ENCODE measurements around the gene CTSC.

CTSC gene

DNA sequence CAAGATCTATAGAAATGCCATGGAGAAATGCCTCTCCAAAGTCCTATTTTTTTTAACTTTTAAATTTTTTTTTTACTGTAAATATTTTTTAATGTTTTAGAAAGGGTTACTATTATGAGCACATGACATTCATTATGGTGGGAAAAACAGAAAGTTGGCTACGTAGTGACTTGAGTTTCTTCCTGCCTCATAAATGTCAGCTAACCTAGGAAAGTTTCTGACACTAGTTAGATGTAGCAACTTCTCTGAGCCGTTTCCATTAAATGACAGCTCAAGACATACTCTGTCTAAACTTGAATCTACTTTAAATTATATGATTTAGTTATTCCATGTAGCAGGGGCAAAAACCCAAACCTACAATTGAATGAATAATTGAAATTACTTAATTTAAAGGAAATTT lies 18.4 kb upstream of the CTSC start:
- TF ChIP-seq, protein P1, sequence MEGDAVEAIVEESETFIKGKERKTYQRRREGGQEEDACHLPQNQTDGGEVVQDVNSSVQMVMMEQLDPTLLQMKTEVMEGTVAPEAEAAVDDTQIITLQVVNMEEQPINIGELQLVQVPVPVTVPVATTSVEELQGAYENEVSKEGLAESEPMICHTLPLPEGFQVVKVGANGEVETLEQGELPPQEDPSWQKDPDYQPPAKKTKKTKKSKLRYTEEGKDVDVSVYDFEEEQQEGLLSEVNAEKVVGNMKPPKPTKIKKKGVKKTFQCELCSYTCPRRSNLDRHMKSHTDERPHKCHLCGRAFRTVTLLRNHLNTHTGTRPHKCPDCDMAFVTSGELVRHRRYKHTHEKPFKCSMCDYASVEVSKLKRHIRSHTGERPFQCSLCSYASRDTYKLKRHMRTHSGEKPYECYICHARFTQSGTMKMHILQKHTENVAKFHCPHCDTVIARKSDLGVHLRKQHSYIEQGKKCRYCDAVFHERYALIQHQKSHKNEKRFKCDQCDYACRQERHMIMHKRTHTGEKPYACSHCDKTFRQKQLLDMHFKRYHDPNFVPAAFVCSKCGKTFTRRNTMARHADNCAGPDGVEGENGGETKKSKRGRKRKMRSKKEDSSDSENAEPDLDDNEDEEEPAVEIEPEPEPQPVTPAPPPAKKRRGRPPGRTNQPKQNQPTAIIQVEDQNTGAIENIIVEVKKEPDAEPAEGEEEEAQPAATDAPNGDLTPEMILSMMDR (IDR thresholded peaks at IDR 0.05; ENCODE audit: extremely low read depth, insufficient read depth, missing control alignments) = no peak
- in situ Hi-C loops (cut with MboI; ENCODE audit: low pct_unique_long_range_greater_than_20kb, low sequenced_read_pairs, unreplicated experiment) = no loop called here
- no peak for DNase-seq (ENCODE audit: low spot score)

DNA sequence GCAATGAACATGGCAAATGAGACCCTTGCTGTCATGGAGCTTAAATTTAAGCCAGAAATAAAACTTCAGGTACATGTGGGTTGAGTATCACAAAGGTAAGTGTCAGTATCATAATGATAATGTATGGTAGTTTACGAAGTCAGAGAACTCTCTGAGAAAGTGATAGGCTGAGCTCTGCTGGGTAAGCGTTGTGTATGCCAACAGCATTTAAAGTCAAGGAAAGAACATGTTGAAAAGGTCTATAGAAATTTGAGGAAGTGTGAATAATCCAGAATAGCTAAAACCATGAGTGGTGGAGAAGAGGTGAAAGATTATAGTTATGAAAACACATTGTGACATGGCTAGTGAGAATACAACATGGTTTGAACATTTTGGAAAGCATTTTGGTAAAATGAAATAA lies 17.4 kb upstream of the CTSC start:
- in situ Hi-C loops (cut with MboI; ENCODE audit: low pct_unique_long_range_greater_than_20kb, low sequenced_read_pairs, unreplicated experiment) = no loop called here
- DNase-seq (ENCODE audit: low spot score) = no peak
- TF ChIP-seq, protein P1 (IDR thresholded peaks at IDR 0.05; ENCODE audit: extremely low read depth, insufficient read depth, missing control alignments) = no peak

DNA sequence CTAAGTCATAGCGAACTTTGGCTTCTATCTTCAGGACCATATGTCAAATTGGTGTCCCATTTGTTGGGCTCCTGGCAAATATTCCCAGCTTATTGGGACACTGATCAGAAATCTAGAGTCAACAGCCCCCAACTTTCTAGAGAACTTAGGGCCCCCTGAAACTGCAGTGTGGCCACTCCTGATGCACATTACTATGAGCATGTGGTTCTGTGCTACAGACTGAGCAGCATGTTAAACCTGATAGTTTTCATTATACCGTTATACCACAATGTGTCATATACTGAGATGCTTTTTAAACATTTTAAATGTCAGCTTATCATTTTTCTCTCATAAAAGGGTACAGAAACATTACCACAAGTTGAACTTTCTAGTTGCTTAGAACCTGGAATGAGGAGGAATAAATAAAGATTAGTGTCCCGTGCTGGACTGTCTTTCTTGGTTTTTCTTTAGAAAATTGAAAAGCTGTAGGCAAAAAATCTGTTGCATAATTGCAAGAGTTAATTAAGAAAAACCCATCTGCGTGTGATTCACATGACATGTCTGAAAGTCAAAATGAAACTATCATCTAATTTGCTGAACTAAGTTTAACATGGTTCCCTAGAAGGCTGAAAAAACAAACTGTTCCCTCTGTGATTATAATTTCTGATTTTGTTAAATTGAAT lies 16.4 kb upstream of the CTSC start:
- TF ChIP-seq, protein P1 (IDR thresholded peaks at IDR 0.05; ENCODE audit: extremely low read depth, insufficient read depth, missing control alignments) = no peak
- no peak for DNase-seq (ENCODE audit: low spot score)
- in situ Hi-C loops (cut with MboI; ENCODE audit: low pct_unique_long_range_greater_than_20kb, low sequenced_read_pairs, unreplicated experiment) = no loop called here

DNA sequence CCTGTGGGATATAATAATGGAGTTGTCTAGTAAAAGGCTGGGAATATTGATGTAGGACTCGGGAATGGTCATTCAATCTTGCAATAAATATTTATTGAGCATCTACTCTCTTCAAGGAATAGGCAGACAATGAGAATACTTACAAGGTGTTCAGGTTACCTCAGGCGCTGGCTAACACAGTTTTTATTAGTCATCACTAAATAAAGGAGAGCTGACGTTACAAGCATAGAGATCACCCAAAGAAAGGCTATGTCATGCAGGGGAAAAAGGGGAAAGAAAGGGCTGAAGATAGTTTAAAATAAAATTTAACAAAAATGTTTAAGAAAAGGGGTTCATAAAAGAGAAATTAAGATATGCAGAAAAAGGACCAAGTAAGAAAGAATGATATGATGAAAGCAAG lies 15.8 kb upstream of the CTSC start:
- TF ChIP-seq, protein P1 (IDR thresholded peaks at IDR 0.05; ENCODE audit: extremely low read depth, insufficient read depth, missing control alignments) = no peak
- in situ Hi-C loops (cut with MboI; ENCODE audit: low pct_unique_long_range_greater_than_20kb, low sequenced_read_pairs, unreplicated experiment) = no loop called here
- DNase-seq (ENCODE audit: low spot score) = no peak

DNA sequence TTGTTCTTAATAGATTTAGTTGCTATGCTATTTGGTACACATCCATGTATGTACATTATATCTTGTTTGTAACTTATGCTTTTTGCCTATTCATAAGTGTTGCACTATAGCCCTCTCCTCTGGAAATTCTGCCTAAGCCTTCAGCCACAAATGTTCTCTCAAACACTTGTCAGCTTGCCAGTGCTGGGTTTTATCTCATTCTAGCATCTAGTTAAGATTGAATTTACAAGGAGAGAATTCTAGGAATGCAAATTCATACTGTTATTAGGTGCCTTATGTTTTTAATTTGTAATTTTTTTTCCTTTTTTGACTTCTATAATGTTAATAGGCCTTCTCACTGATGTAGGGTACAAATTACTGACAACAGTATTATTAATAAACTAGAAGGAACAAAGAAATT lies 14.6 kb upstream of the CTSC start:
- in situ Hi-C loops (cut with MboI; ENCODE audit: low pct_unique_long_range_greater_than_20kb, low sequenced_read_pairs, unreplicated experiment) = no loop called here
- no peak for DNase-seq (ENCODE audit: low spot score)
- TF ChIP-seq, protein P1 (IDR thresholded peaks at IDR 0.05; ENCODE audit: extremely low read depth, insufficient read depth, missing control alignments) = no peak

DNA sequence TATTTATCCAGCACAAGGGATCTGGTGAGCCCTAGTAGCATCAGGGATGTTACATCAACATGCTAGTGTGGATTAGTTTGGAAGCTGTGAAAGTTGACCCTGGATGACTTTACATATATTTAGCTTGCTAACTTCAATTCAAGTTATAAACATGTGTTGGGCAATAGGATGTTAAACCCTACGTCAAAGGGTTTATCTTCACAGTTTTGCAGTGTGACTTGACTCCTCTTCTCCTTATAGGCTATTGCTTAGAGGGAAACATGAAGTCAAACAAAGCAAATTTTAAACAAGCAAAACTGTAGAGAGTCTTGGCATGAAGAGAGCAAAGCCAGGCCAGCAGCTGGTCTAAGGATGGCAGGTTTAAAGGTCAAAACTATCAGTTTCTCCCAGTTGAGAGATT lies 11.3 kb upstream of the CTSC start:
- DNase-seq (ENCODE audit: low spot score) = no peak
- TF ChIP-seq, protein P1 (IDR thresholded peaks at IDR 0.05; ENCODE audit: extremely low read depth, insufficient read depth, missing control alignments) = no peak
- in situ Hi-C loops (cut with MboI; ENCODE audit: low pct_unique_long_range_greater_than_20kb, low sequenced_read_pairs, unreplicated experiment) = no loop called here

Data from GM13977 (cell line).